K562 (cell line): Measurements from ENCODE around the gene GTF3C4. TPM values are rescaled to one million over a fixed set of nuclear protein-coding genes. Genes with fewer than 3 reads are reported as not detected.
"Not testable (repeated sequence)": the region's sequence is repeated elsewhere in the genome, so short reads cannot be mapped to it uniquely, and the experiment has no call there.

Source experiments
- ATAC-seq: fragments of 200-7000 bp; cut with Tn5 transposase; 3 replicates; pipeline ENCODE4 v1.9.1; 2020; ENCODE audit warnings: moderate library complexity
- BruUV-seq: library from RNA; stranded (reverse); fragments of 400-500 nt; replicated peaks from 2 replicates; lab custom pipeline; 2021; lab: Mats Ljungman, UMichigan
- CTCF ChIA-PET: fragments of 300-600 bp; formaldehyde crosslinking; extraction: SDS; loops from one replicate; lab custom pipeline; 2021; ENCODE audit warnings: low intra/inter-chr PET ratio; lab: Yijun Ruan, JAX
- POLR2A ChIA-PET: fragments of 300-600, 350-650 bp; sonication (Branson Sonifier 250); formaldehyde crosslinking; extraction: SDS; loops from one replicate; lab custom pipeline; 2021; ENCODE audit warnings: antibody characterized with exemption, inconsistent platforms; lab: Yijun Ruan, JAX
- DNase-seq, 4 experiments: peaks; one replicate each; pipeline versions ENCODE4 v3.0.0 to v3.0.0-alpha.2; 2011 to 2018; ENCODE audit warnings: low spot score in 3 of 4, mixed read lengths in 3 of 4; ENCODE audit errors: extremely low read depth in 1 of 4
- FAIRE-seq: peaks from 2 replicates; lab custom pipeline; 2011; peaks lifted over from hg19 to GRCh38; lab: Jason Lieb, UNC
- H2AFZ ChIP-seq: 2 replicates; pipeline ENCODE4 v1.6.0; 2011; ENCODE audit warnings: low read depth, low read length, control low read depth, inconsistent platforms
- H3K27ac ChIP-seq: fragments of 200-600 bp; 3 replicates; pipeline ENCODE4 v1.8.0; 2011; ENCODE audit warnings: low read depth, mild to moderate bottlenecking, control low read depth, inconsistent platforms, low read length, moderate library complexity, mixed read lengths; ENCODE audit errors: extremely low read depth
- H3K27me3 ChIP-seq, 2 experiments: fragments of 300-600 bp in 1 of 2; 2 replicates in 1 of 2; 3 replicates in 1 of 2; pipeline versions ENCODE4 v1.6.0 to v1.8.0; 2011; ENCODE audit warnings: inconsistent platforms in 2 of 2, low read length in 2 of 2, mild to moderate bottlenecking in 1 of 2, mixed read lengths in 1 of 2, moderate library complexity in 1 of 2; ENCODE audit not compliant: control insufficient read depth in 2 of 2, insufficient read depth in 2 of 2
- H3K36me3 ChIP-seq: fragments of 300-600 bp; 3 replicates; pipeline ENCODE4 v1.8.0; 2011; ENCODE audit warnings: mild to moderate bottlenecking, low read length, inconsistent platforms; ENCODE audit not compliant: control insufficient read depth, insufficient read depth
- H3K4me1 ChIP-seq, 2 experiments: fragments of 200-600 bp in 1 of 2; replicated peaks in 1 of 2; 2 replicates in 1 of 2; 3 replicates in 1 of 2; pipeline versions ENCODE4 v1.5.1 to v1.8.0; 2011; ENCODE audit warnings: inconsistent platforms in 2 of 2, low read length in 2 of 2, mild to moderate bottlenecking in 1 of 2, mixed read lengths in 1 of 2, moderate library complexity in 1 of 2; ENCODE audit not compliant: control insufficient read depth in 2 of 2, insufficient read depth in 2 of 2
- H3K4me2 ChIP-seq: 2 replicates; pipeline ENCODE4 v1.6.1; 2011; ENCODE audit warnings: low read length, control low read depth, inconsistent platforms, mixed read lengths; ENCODE audit not compliant: insufficient read depth
- H3K4me3 ChIP-seq: fragments of 200-600 bp; sonication (generic), shearing (Covaris generic); 2 replicates; pipeline ENCODE4 v1.5.1; 2016; ENCODE audit warnings: control low read depth, inconsistent platforms
- H3K79me2 ChIP-seq: fragments of 200-600 bp; 3 replicates; pipeline ENCODE4 v1.8.0; 2011; ENCODE audit warnings: low read length, inconsistent platforms; ENCODE audit not compliant: control insufficient read depth, insufficient read depth
- H3K9ac ChIP-seq, 2 experiments: 2 replicates each; pipeline versions ENCODE4 v1.6.0 to v1.6.1; 2011; ENCODE audit warnings: low read depth in 2 of 2, low read length in 2 of 2, control low read depth in 1 of 2, inconsistent platforms in 1 of 2, mild to moderate bottlenecking in 1 of 2, mixed read lengths in 1 of 2; ENCODE audit not compliant: insufficient read depth in 1 of 2
- H3K9me1 ChIP-seq: one replicate; pipeline ENCODE4 v1.6.0; 2011; ENCODE audit warnings: inconsistent platforms, mild to moderate bottlenecking, low read length, moderate library complexity; ENCODE audit not compliant: control insufficient read depth, insufficient read depth
- H3K9me3 ChIP-seq: replicated peaks from 2 replicates; pipeline ENCODE4 v1.5.1; 2011; ENCODE audit warnings: low read depth, low read length, inconsistent platforms; ENCODE audit not compliant: control insufficient read depth, insufficient read depth
- H4K20me1 ChIP-seq: replicated peaks from 2 replicates; pipeline ENCODE4 v1.6.1; 2011; ENCODE audit warnings: low read length, inconsistent platforms, mixed read lengths; ENCODE audit not compliant: control insufficient read depth, insufficient read depth
- GABPA ChIP-seq: fragments of 200-800 bp; sonication (Bioruptor generic); conservative IDR thresholded peaks from 2 replicates; pipeline ENCODE4 v1.6.1; 2016; ENCODE audit warnings: low read depth, missing genetic modification characterization, missing compliant biosample characterization
- MYBL2 ChIP-seq, 2 experiments: fragments of 450-650 bp in 1 of 2; sonication (generic) in 1 of 2; formaldehyde crosslinking in 1 of 2; IDR thresholded peaks; 2 replicates each; pipeline versions ENCODE4 v1.6.1 to v1.8.1; 2017 to 2022; ENCODE audit warnings: borderline replicate concordance in 1 of 2, inconsistent platforms in 1 of 2, low read depth in 1 of 2, mild to moderate bottlenecking in 1 of 2, missing genetic modification reagents in 1 of 2, moderate library complexity in 1 of 2
- NR1H2 ChIP-seq: sonication (generic); formaldehyde crosslinking; IDR thresholded peaks from 2 replicates; pipeline ENCODE4 v1.4.0; 2020; ENCODE audit warnings: mild to moderate bottlenecking, missing genetic modification reagents
- TRIM24 ChIP-seq, 2 experiments: fragments of 450-650 bp; IDR thresholded peaks; 2 replicates each; pipeline ENCODE4 v1.6.1; 2016
- USF1 ChIP-seq: sonication (generic); formaldehyde crosslinking; IDR thresholded peaks from 2 replicates; pipeline ENCODE4 v1.9.0; 2022; ENCODE audit warnings: mild to moderate bottlenecking, missing genetic modification reagents
- WGBS: fragments of 100-300 bp; shearing (Covaris generic); methylation state at CpG from one replicate; pipeline ENCODE4 v1.1.6; 2016; ENCODE audit warnings: low coverage, mixed read lengths; ENCODE audit not compliant: insufficient coverage; ENCODE audit errors: missing lambda C conversion rate; 5-methylcytosine and 5-hydroxymethylcytosine counted together
- in situ Hi-C: fragments of 300-500 bp; cut with MboI; formaldehyde crosslinking; loops from 4 replicates; pipeline ENCODE4 v1.15.0; 2018; ENCODE audit warnings: inconsistent platforms, mixed read lengths
- intact Hi-C: fragments of 100-400 bp; cut with micrococcal nuclease; formaldehyde crosslinking; loops from 2 replicates; pipeline ENCODE4 v1.14.2; 2022
- polyA plus RNA-seq, 8 experiments: library from polyadenylated mRNA; depleted of rRNA in 4 of 8; stranded (reverse) in 5 of 8; unstranded in 3 of 8; fragments of >200 nt; fragmentation: Nextera tagmentation in 2 of 8; fragmentation: Illumina TruSeq in 1 of 8; extraction: Ambion mirVana in 2 of 8; extraction: Trizol in 1 of 8; gene quantifications; 2 replicates each; pipeline versions ENCODE4 v1.2.1 to v1.2.3, GENCODE V29; 2011 to 2014; ENCODE audit warnings: inconsistent platforms in 1 of 8, missing spikeins in 1 of 8
- total RNA-seq, 7 experiments: library from RNA; depleted of rRNA in 6 of 7; stranded (reverse); fragments of >200 nt in 6 of 7; fragmentation: Illumina TruSeq in 2 of 7; extraction: Trizol in 2 of 7; gene quantifications; 2 replicates each; pipeline versions ENCODE4 v1.2.1 to v1.2.3, GENCODE V29; 2011 to 2021; ENCODE audit warnings: low replicate concordance in 1 of 7

Gene GTF3C4
- total and polyA plus RNA-seq, 9 of the 15 experiments (the other 6 are each of a cell fraction or from before 2014, with no cell fraction given), result 3.9 to 20.0 (median 12.2) TPM

GRCh38 chr9:132717326-132717945 is 47.2 kb downstream of the GTF3C4 start (continued):
- no peak for TF ChIP-seq GABPA (tag)
- no peak for TF ChIP-seq NR1H2 (CRISPR knock-in tag)
- TF ChIP-seq TRIM24 (IDR thresholded peaks at IDR 0.05), result no peak
- no peak for TF ChIP-seq MYBL2 (IDR thresholded peaks at IDR 0.05; ENCODE audit: low read depth)
- no peak for TF ChIP-seq MYBL2 (CRISPR knock-in tag; IDR thresholded peaks at IDR 0.05; ENCODE audit: borderline replicate concordance)
- TF ChIP-seq USF1 (CRISPR knock-in tag), result peak; percentile 62

DNA sequence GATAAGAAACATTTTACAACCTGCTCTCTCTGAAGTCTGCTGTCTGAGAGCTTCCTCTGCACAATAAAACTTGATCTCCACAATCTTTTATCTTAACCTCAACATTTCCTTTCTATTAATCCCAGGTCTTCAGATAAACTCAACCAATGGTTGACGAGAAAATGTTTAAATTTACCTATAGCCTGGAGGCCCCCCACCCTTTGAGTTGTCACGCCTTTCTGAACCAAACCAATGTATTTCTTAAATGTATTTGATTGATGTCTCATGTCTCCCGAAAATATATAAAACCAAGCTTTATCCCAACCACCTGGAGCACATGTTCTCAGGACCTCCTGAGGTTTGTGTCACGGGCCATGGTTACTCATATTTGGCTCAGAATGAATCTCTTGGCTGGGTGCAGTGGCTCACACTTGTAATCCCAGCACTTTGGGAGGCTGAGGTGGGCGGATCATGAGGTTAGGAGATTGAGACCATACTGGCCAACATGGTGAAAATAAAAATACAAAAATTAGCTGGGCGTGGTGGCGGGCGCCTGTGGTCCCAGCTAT is 48.2 kb downstream of the GTF3C4 start:
- H3K9me1 ChIP-seq, H3K36me3 ChIP-seq, H3K4me2 ChIP-seq, H3K9me3 ChIP-seq, H3K9ac ChIP-seq, FAIRE-seq, H3K4me3 ChIP-seq, H3K27ac ChIP-seq, DNase-seq, POLR2A ChIA-PET, H4K20me1 ChIP-seq, intact Hi-C loops, CTCF ChIA-PET, H3K79me2 ChIP-seq, BruUV-seq, H2AFZ ChIP-seq, in situ Hi-C loops, H3K4me1 ChIP-seq, ATAC-seq: not testable (repeated sequence)
- WGBS, result 5% methylated on average over 8 of the region's 8 CpGs
- peaks cover 48 to 63% of the 10 kb centered on the region in 2 experiments for H3K27me3 ChIP-seq
